SJCRH30 (cell line): ENCODE data around the gene ZNF716. TPM values are rescaled to one million over a fixed set of nuclear protein-coding genes. Genes with fewer than 3 reads are reported as not detected.
"Not testable (repeated sequence)": the region's sequence is repeated elsewhere in the genome, so short reads cannot be mapped to it uniquely, and the experiment has no call there.

Experiments used
- DNase-seq, 2 experiments: peaks; one replicate each; pipeline ENCODE4 v3.0.0-alpha.2; 2015 to 2020
- H3K27ac ChIP-seq: fragments of 250-450 bp; sonication (Bioruptor Pico); 2 replicates; pipeline ENCODE4 v1.5.1; 2020; ENCODE audit warnings: mild to moderate bottlenecking, moderate library complexity
- H3K27me3 ChIP-seq: fragments of 250-450 bp; sonication (Bioruptor Pico); 2 replicates; pipeline ENCODE4 v1.5.1; 2020; ENCODE audit warnings: mild to moderate bottlenecking, moderate library complexity
- H3K36me3 ChIP-seq: fragments of 250-450 bp; sonication (Bioruptor Pico); 2 replicates; pipeline ENCODE4 v1.5.1; 2020; ENCODE audit warnings: mild to moderate bottlenecking, moderate library complexity
- H3K4me1 ChIP-seq: fragments of 250-450 bp; sonication (Bioruptor Pico); 2 replicates; pipeline ENCODE4 v1.5.1; 2020; ENCODE audit warnings: mild to moderate bottlenecking, moderate library complexity
- H3K4me3 ChIP-seq: fragments of 250-450 bp; sonication (Bioruptor Pico); 2 replicates; pipeline ENCODE4 v1.5.1; 2020; ENCODE audit warnings: mild to moderate bottlenecking, moderate library complexity
- H3K9me3 ChIP-seq: fragments of 250-450 bp; sonication (Bioruptor Pico); replicated peaks from 2 replicates; pipeline ENCODE4 v1.5.1; 2020; ENCODE audit warnings: mild to moderate bottlenecking, moderate library complexity
- total RNA-seq: library from RNA; depleted of rRNA; stranded (reverse); fragments of >200 nt; shearing (Covaris generic); gene quantifications from 2 replicates; pipeline ENCODE4 v1.2.3, GENCODE V29; 2014

Gene ZNF716
- total RNA-seq, 1 experiment from 2014 or later: not detected

DNA sequence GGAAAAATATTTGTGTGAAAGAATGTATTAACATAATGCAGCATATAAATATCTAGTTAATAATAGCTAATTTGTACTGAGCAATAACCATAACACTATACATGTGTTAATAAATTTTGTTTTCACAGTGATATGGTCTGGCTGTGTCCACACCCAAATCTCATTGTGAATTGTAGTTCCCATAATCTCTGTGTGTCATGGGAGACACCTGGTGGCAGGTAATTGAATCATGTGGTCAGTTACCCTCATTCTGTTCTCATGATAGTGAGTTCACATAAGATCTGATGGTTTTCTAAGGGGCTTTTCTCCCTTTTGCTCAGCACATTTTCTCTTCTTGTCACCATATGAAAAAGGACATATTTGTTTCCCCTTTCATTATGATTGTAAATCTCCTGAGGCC lies 30.3 kb downstream of the ZNF716 start:
- not testable (repeated sequence) for H3K4me3 ChIP-seq, H3K27ac ChIP-seq, H3K9me3 ChIP-seq, H3K36me3 ChIP-seq, H3K4me1 ChIP-seq, H3K27me3 ChIP-seq
- DNase-seq: peak in 1 of 2 experiments; percentile 4

GRCh38 chr7:57485022-57485421 lies 35.0 kb downstream of the ZNF716 start:
- H3K9me3 ChIP-seq, H3K4me3 ChIP-seq, DNase-seq, H3K4me1 ChIP-seq, H3K27ac ChIP-seq, H3K27me3 ChIP-seq, H3K36me3 ChIP-seq: not testable (repeated sequence)

GRCh38 chr7:57487957-57488356 lies 38.0 kb downstream of the ZNF716 start:
- no peaks in the 10 kb centered on the region for H3K4me1 ChIP-seq
- no peaks in the 10 kb centered on the region; the same call in 1 of the 2 replicates for H3K9me3 ChIP-seq
- no peaks in the 10 kb centered on the region for H3K27me3 ChIP-seq
- no peak overlapping the region for H3K27ac ChIP-seq
- H3K4me3 ChIP-seq: no peak overlapping the region
- no peaks in the 10 kb centered on the region for H3K36me3 ChIP-seq
- DNase-seq: no peak

- H3K36me3 ChIP-seq, H3K4me3 ChIP-seq, DNase-seq, H3K27ac ChIP-seq, H3K27me3 ChIP-seq, H3K9me3 ChIP-seq, H3K4me1 ChIP-seq: not testable (repeated sequence)
These were observed 45.1 kb downstream of the ZNF716 start for GRCh38 chr7:57495111-57495510.

DNA sequence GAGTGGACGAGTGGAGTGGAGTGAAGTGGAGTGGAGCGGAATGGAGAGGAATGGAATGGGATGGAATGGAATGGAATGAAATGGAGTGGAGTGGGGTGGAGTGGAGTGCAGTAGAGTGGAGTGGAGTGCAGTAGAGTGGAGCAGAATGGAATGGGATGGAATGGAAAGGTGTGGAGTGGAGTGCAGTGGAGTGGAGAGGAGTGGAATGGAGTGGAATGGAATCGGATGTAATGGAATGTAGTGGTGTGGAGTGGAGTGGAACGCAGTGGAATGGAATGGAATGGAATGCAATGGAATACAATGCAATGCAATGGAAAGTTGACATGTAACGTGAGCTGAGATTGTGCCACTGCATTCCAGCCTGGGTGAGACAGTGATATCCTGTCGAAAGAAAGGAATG lies 46.4 kb downstream of the ZNF716 start:
- Histone ChIP-seq H3K4me1 (no peaks in the 10 kb centered on the region), H3K27me3 (no peaks in the 10 kb centered on the region), H3K4me3 (no peak overlapping the region), H3K36me3 (no peaks in the 10 kb centered on the region), H3K27ac (no peak overlapping the region), H3K9me3 (no peaks in the 10 kb centered on the region)
- no peak for DNase-seq

DNA sequence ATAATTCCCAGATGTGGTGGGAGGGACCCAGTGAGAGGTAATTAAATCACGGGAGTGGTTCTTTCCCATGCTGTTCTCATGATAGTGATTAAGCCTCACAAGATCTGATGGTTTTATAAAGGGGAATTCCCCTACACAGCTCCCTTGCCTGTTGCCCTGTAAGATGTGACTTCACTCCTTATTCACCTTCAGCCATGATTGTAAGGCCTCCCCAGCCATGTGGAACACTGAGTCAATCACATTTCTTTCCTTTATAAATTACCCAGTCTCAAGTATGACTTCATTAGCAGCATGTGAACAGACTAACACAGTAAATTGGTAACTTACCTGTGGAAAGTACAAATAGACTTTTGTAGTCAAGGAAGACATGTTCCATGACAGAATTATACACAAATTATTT lies 55.2 kb downstream of the ZNF716 start:
- Histone ChIP-seq H3K36me3 (no peaks in the 10 kb centered on the region), H3K27me3 (no peaks in the 10 kb centered on the region), H3K4me1 (no peaks in the 10 kb centered on the region), H3K27ac (no peak overlapping the region), H3K9me3 (no peaks in the 10 kb centered on the region), H3K4me3 (no peak overlapping the region)
- DNase-seq: no peak
